ENCODE measurements around the gene MBD3L2.

Gene MBD3L2

GRCh38 chr19:7063764-7064418 lies 14.8 kb downstream of the MBD3L2 start:
- no peak for DNase-seq

GRCh38 chr19:7067122-7067521 lies 18.0 kb downstream of the MBD3L2 start:
- DNase-seq = peak in 1 of 2 donors; percentile 15

GRCh38 chr19:7067716-7068115 lies 18.6 kb downstream of the MBD3L2 start:
- DNase-seq = no peak

DNA sequence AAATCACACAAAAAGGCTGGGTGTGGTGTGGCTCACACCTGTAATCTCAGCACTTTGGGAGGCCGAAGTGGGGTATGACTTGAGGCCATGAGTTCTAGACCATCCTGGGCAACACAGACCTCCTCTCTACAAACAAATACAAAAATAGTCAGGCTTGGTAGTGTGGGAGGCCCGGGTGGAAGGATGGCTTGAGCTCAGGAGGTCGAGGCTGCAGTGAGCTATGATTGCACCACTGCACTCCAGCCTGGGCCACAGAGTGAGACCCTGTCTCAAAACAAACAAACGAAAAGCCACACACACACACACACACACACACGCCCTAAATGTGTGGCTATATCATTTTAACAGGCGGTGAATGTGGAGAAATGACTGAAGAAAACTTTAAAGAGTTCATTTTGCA lies 19.5 kb downstream of the MBD3L2 start:
- no peak for DNase-seq

DNA sequence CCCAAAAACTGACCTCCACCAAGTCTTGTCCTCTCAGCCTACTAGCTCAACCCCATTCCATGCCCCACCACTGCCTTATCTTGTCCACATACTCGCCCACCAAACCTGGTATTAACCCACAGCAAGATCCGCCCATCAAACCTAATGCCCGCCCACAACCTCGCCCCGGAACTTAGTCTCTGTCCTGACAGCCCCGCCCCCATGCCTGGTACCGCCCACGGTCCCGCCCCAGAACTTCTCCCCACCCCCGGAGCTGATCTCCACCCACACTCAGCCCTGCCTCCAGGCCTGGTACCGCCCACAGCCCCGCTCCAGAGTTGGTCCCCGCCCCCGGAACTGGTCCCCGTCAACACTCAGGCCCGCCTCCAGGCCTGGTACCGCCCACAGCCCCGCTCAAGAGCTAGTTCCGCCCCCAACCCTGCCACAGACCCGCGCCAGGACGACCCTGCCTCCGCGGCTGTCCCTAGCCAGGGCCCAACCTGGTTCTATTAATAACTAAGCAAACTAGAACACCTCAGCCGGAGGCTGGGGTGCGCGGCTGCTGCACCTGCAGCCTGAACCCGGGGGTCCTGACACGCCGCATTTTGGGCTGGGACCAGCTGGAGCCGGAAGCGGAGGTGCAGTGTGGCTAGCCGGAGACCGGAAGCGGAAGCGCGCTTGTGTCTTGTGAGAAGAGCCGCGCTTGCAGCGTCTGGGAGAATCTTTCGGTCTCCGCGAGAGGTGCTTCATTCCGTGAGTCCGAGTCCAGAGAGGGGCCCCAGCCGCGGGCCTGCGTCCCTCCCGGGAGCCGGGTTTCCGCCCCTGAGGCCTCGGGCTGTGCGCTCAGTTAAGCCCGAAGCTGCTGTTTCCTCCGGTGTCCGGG lies 20.2 kb downstream of the MBD3L2 start, which contains the start of gene ZNF557:
ZNF557 (plus strand) TSS at position 662 of the 862 bp plus-strand sequence. CDS start 5,372 bp downstream, outside the sequence.
- peak; percentile 98 to 99 for DNase-seq

GRCh38 chr19:7069904-7070226 lies 20.7 kb downstream of the MBD3L2 start:
- DNase-seq = no peak

GRCh38 chr19:7072541-7072940 lies 23.4 kb downstream of the MBD3L2 start:
- no peak for DNase-seq

DNA sequence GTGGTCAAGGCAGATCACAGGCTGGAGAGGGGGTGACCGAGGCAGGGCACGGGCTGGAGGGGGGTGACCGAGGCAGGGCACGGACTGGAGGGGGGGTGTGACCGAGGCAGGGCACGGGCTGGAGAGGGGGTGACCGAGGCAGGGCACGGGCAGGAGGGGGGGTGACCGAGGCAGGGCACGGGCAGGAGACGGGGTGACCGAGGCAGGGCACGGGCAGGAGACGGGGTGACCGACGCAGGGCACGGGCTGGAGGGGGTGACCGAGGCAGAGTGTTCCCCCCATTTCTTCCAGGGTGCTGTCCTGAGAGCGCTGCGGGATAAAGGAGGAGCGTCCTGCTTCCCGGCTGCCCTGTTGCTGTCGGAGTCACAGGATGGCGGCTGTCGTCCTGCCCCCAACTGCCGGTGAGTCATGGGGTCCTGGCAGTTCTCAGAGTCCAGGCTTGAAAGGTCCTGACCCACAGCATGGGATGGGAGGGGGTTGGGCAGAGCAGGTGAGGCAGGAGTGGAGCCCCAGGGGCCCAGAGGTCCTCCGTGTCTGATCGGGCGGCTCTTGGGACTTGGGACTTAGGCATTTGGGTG lies 25.7 kb downstream of the MBD3L2 start:
- no peak for DNase-seq

DNA sequence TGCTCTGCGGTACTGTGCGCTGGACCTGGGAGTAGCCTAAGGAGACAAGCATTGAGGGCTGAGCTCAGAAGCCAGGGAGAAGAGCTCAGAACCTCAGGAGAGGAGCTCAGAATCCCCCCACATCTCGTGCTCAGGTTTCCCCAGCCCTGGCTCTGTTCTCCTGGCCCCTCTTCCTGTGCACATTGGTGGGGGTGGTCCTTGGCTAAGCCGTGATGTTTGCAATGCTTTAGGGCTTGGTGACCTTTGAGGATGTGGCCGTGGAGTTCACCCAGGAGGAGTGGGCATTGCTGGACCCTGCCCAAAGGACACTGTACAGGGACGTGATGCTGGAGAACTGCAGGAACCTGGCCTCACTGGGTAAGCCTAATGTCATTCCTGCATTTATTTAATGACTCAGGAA lies 27.0 kb downstream of the MBD3L2 start:
- no peak for DNase-seq

DNA sequence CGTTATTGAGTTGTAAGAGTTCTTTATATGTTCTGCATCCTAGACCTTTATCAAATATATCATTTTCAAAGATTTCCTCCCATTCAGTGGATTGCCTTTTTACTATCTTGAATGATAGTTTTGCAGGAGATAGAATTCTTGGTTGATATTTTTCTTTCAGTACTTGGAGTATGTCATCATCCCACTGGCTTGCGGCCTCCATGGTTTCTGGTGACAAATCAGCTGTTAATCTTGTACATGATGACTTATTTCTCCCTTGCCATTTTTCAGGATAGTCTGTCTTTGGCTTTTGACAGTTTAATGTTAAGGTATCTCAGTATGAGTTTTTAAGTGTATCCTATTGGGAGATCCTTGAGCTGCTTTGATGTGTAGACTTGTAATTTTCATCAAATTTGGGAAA lies 28.9 kb downstream of the MBD3L2 start:
- no peak for DNase-seq

DNA sequence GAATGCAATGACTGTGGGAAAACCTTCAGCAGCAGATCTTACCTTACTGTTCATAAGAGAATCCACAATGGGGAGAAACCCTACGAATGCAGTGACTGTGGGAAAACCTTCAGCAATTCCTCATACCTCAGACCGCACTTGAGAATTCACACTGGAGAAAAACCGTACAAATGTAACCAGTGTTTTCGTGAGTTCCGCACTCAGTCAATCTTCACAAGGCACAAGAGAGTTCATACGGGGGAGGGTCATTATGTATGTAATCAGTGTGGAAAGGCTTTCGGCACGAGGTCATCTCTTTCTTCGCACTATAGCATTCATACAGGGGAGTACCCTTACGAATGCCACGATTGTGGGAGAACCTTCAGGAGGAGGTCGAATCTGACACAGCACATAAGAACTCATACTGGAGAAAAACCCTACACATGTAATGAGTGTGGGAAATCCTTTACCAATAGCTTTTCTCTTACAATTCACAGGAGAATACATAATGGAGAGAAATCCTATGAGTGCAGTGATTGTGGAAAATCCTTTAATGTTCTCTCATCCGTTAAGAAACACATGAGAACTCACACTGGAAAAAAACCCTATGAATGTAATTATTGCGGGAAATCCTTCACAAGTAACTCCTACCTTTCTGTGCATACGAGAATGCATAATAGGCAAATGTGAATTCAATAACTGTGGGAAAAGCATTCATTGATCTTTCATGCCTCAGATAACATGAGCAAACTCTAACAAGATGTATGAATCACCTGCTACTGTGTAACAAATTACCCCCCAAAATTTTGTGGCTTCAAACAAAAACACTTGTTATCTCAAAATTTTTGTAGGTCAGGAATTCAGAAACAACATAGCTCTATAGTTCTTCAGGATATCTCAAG lies 34.2 kb downstream of the MBD3L2 start:
- DNase-seq = no peak

DNA sequence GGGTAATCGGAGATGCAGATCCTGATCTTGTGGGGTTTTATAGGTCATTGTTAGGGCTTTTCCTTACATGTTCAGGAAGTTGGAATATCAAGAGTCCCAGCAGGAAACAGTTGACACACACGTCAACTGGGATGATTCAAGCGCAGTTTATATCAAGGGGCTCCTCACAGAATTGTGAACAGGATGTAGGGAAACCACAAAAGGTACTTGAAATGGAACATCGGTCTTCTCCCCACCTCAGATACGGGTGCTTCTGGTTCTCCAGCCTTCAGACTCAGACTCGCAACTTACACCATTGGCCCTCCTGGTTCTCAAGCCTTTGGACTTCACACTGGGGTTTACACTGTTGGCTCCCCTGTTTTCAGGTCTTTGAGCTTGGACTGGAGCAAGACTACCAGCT lies 39.9 kb downstream of the MBD3L2 start:
- no peak for DNase-seq

GRCh38 chr19:7098096-7098495 lies 49.0 kb downstream of the MBD3L2 start:
- no peak for DNase-seq

GRCh38 chr19:7098701-7099596 lies 49.8 kb downstream of the MBD3L2 start:
- peak; percentile 89 to 91 for DNase-seq

DNA sequence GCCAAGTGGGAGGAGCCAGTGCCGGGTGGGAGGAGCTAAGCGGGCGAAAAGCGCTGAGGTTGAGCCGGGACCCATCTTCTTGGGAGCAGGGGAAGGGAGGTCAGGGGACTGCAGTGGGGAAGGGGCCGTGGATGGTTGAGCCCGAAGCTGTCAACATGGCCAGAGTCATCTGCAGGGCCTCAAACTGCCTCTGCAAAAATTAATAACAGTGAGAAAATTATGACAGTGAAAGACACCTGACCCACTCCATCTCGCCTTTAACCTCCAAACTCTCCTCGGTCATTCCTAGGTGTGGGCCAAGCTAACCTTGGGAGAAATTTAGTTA lies 50.4 kb downstream of the MBD3L2 start:
- peak in 1 of 2 donors; percentile 90 for DNase-seq
